SU-DHL-6 (cell line): ENCODE measurements around the gene MAGEC3.

Source experiments
- CTCF ChIP-seq: fragments of 200-600 bp; sonication (generic); IDR thresholded peaks from one replicate; pipeline ENCODE4 v1.5.1; 2017; ENCODE audit warnings: antibody characterized with exemption, mild to moderate bottlenecking, low read length, moderate library complexity; ENCODE audit not compliant: insufficient read depth, poor library complexity, severe bottlenecking
- EZH2phosphoT487 ChIP-seq: fragments of 200-600 bp; sonication (generic), shearing (Covaris generic); conservative IDR thresholded peaks from 2 replicates; pipeline ENCODE4 v1.6.1; 2018; ENCODE audit warnings: mild to moderate bottlenecking, antibody characterized with exemption, low read length, moderate library complexity, mixed read lengths

- TF ChIP-seq CTCF, result no peak
- TF ChIP-seq EZH2phosphoT487, result no peak
These were observed 103.1 kb downstream of the MAGEC3 start for GRCh38 chrX:141941234-141941633.
